Naive thymus-derived CD4-positive, alpha-beta T cell (primary cell): ENCODE results near the gene ZDHHC7. TPM values are rescaled to one million over a fixed set of nuclear protein-coding genes. Genes with fewer than 3 reads are reported as not detected.
A peak's percentile ranks its signal among the peaks of the same experiment; 100 is the strongest.

Experiments used
- ATAC-seq: fragments of 150-1000 bp; cut with Tn5 transposase; 2 replicates; pipeline ENCODE4 v1.10.0; 2021; ENCODE audit warnings: mild to moderate bottlenecking, moderate library complexity
- CTCF ChIA-PET: fragments of 350-600 bp; sonication (Branson Sonifier 250); formaldehyde crosslinking; loops from one replicate; lab custom pipeline; 2021; ENCODE audit warnings: antibody characterized with exemption; lab: Charles Lee
- POLR2A ChIA-PET: fragments of 350-600 bp; sonication (Branson Sonifier 250); formaldehyde crosslinking; loops from one replicate; lab custom pipeline; 2021; ENCODE audit warnings: antibody characterized with exemption, inconsistent platforms; lab: Charles Lee
- DNase-seq, 9 donors: peaks; one replicate each; pipeline versions ENCODE4 v3.0.0 to v3.0.0-alpha.2; 2020 to 2022; ENCODE audit warnings: mixed read lengths in 1 of 9
- H3K27ac ChIP-seq: one replicate; pipeline ENCODE4 v1.7.0; 2013; ENCODE audit warnings: mild to moderate bottlenecking, low read depth, low read length, moderate library complexity
- H3K27me3 ChIP-seq, 2 donors: one replicate each; pipeline ENCODE4 v1.7.0; 2013; ENCODE audit warnings: low read length in 2 of 2, mild to moderate bottlenecking in 2 of 2, moderate library complexity in 2 of 2; ENCODE audit not compliant: control insufficient read depth in 2 of 2, insufficient read depth in 2 of 2
- H3K36me3 ChIP-seq, 3 experiments: 1 replicate in 2 of 3; 2 replicates in 1 of 3; pipeline ENCODE4 v1.7.0; 2013; ENCODE audit warnings: low read length in 3 of 3, mild to moderate bottlenecking in 3 of 3, moderate library complexity in 1 of 3; ENCODE audit not compliant: insufficient read depth in 3 of 3, control insufficient read depth in 2 of 3
- H3K4me1 ChIP-seq, 2 donors: one replicate each; pipeline ENCODE4 v1.7.0; 2013; ENCODE audit warnings: low read length in 2 of 2, mild to moderate bottlenecking in 2 of 2, moderate library complexity in 1 of 2; ENCODE audit not compliant: control insufficient read depth in 2 of 2, insufficient read depth in 2 of 2
- H3K4me3 ChIP-seq: 2 replicates; pipeline ENCODE4 v1.7.0; 2013; ENCODE audit warnings: mild to moderate bottlenecking, low read length
- H3K9me3 ChIP-seq, 3 experiments: 1 replicate in 2 of 3; 2 replicates in 1 of 3; pipeline ENCODE4 v1.7.0; 2013; ENCODE audit warnings: low read length in 3 of 3; ENCODE audit not compliant: control insufficient read depth in 2 of 3
- H3K27ac Mint-ChIP-seq, 9 donors: one replicate each; pipeline ENCODE4 v1.8.0; 2020 to 2022; ENCODE audit warnings: mixed read lengths in 9 of 9, mild to moderate bottlenecking in 8 of 9, moderate library complexity in 5 of 9, inconsistent platforms in 2 of 9
- H3K27me3 Mint-ChIP-seq, 5 donors: one replicate each; pipeline ENCODE4 v1.8.0; 2021 to 2022; ENCODE audit warnings: mixed read lengths in 5 of 5, mild to moderate bottlenecking in 1 of 5
- H3K36me3 Mint-ChIP-seq, 5 donors: one replicate each; pipeline ENCODE4 v1.8.0; 2020 to 2022; ENCODE audit warnings: mixed read lengths in 5 of 5, mild to moderate bottlenecking in 3 of 5, inconsistent platforms in 1 of 5
- H3K4me1 Mint-ChIP-seq, 7 donors: one replicate each; pipeline ENCODE4 v1.8.0; 2020 to 2022; ENCODE audit warnings: mixed read lengths in 7 of 7, mild to moderate bottlenecking in 3 of 7, inconsistent platforms in 1 of 7
- H3K4me3 Mint-ChIP-seq, 10 donors: one replicate each; pipeline ENCODE4 v1.8.0; 2020 to 2022; ENCODE audit warnings: mild to moderate bottlenecking in 10 of 10, mixed read lengths in 10 of 10, moderate library complexity in 6 of 10, inconsistent platforms in 2 of 10
- H3K9me3 Mint-ChIP-seq, 11 donors: one replicate each; pipeline ENCODE4 v1.8.0; 2020 to 2022; ENCODE audit warnings: mixed read lengths in 11 of 11, mild to moderate bottlenecking in 4 of 11, inconsistent platforms in 1 of 11, moderate library complexity in 1 of 11
- intact Hi-C, 2 donors: fragments of 100-400 bp; cut with micrococcal nuclease; formaldehyde crosslinking; loops; one replicate each; pipeline ENCODE4 v1.15.1; 2023
- polyA plus RNA-seq, 2 donors: library from polyadenylated mRNA; unstranded; fragments of 300-500 nt; fragmentation: Illumina TruSeq; gene quantifications; one replicate each; pipeline ENCODE4 v1.2.3, GENCODE V29; 2021
- total RNA-seq, 6 experiments: library from RNA in 5 of 6; stranded (reverse) in 5 of 6; gene quantifications; 1 replicate in 5 of 6; 2 replicates in 1 of 6; pipeline ENCODE4 v1.2.3 and lab custom pipeline; 2021 to 2026

Gene ZDHHC7
- total and polyA plus RNA-seq, 7 experiments from 2014 or later: 31.7 to 62.2 (median 33.4) TPM

DNA sequence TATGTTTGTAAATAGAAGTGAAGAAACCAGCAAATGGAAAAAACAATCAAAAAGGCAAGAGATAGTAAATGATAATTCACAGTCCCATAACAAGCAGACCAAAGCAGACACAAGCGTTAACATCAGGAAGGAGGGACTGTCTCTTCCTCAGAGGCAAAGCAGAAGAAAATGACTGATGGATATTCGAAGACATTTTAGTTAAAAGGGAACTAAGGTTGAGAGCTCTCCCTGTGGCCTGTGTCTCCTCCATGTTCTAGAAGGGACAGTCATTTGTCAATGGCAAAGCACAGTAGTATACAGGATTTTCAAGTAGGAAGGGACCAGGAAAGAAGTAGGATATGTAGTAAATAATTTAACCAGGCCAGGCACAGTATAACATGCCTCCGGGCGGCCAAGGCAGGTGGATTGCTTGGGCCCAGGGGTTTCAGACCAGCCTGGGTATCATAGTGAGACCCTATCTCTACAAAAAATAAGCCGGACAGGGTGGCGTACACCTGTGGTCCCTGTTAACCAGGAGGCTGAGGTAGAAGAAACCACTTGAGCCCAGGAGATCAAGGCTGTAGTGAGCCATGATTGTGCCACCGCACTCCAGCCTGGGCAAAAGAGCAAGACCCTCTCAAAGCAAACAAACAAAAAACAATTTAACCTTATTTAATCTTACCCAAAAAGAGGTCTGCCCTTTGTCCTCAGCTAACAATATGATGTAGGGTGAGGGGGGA lies 3.7 kb downstream of the ZDHHC7 start:
- Histone ChIP-seq H3K27ac (no peak overlapping the region), H3K27me3 (no peaks in the 10 kb centered on the region), H3K9me3 (no peaks in the 10 kb centered on the region), H3K4me3 (no peak overlapping the region), H3K4me1 (peaks cover 20 to 36% of the 10 kb centered on the region in 2 donors), H3K36me3 (no peaks in the 10 kb centered on the region)
- intact Hi-C loops: no loop called here
- DNase-seq (no peak), ATAC-seq (no peak)
- Mint-ChIP-seq H3K27me3 (no peaks in the 10 kb centered on the region), H3K36me3 (peaks cover 0 to 24% (median 3%) of the 10 kb centered on the region in 5 donors), H3K4me1 (peaks cover 54 to 85% (median 72%) of the 10 kb centered on the region in 7 donors), H3K4me3 (peak overlapping the region in 8 of 10 donors; percentile 11 to 58 (median 27)), H3K9me3 (no peaks in the 10 kb centered on the region), H3K27ac (peak overlapping the region in 6 of 9 donors; percentile 10 to 72 (median 36))
- CTCF ChIA-PET: no interaction called here
- POLR2A ChIA-PET: interaction anchor here (0.6 kb wide), 2 partner anchors 50 to 252 kb away, joined by 3 read pairs; no protein-coding TSS in a partner anchor

GRCh38 chr16:85006639-85007038 lies 4.7 kb downstream of the ZDHHC7 start:
- Mint-ChIP-seq H3K27me3 (no peaks in the 10 kb centered on the region), H3K36me3 (peaks cover 0 to 32% (median 3%) of the 10 kb centered on the region in 5 donors), H3K27ac (peak overlapping the region in 1 of 9 donors; percentile 29), H3K4me1 (peaks cover 58 to 91% (median 81%) of the 10 kb centered on the region in 7 donors), H3K4me3 (peak overlapping the region in 2 of 10 donors; percentile 36 to 41), H3K9me3 (no peaks in the 10 kb centered on the region)
- Histone ChIP-seq H3K4me3 (no peak overlapping the region), H3K36me3 (no peaks in the 10 kb centered on the region), H3K9me3 (no peaks in the 10 kb centered on the region), H3K27ac (no peak overlapping the region), H3K4me1 (peaks cover 20 to 36% of the 10 kb centered on the region in 2 donors), H3K27me3 (no peaks in the 10 kb centered on the region)
- ATAC-seq (no peak), DNase-seq (no peak)
- POLR2A ChIA-PET: interaction anchor here (0.6 kb wide), 2 partner anchors 15 to 939 kb away, joined by 3 to 4 read pairs; no protein-coding TSS in a partner anchor
- CTCF ChIA-PET: interaction anchor here (0.9 kb wide), 1 partner anchor 20 kb away, joined by 3 read pairs; no protein-coding TSS in a partner anchor
- intact Hi-C loops: no loop called here

DNA sequence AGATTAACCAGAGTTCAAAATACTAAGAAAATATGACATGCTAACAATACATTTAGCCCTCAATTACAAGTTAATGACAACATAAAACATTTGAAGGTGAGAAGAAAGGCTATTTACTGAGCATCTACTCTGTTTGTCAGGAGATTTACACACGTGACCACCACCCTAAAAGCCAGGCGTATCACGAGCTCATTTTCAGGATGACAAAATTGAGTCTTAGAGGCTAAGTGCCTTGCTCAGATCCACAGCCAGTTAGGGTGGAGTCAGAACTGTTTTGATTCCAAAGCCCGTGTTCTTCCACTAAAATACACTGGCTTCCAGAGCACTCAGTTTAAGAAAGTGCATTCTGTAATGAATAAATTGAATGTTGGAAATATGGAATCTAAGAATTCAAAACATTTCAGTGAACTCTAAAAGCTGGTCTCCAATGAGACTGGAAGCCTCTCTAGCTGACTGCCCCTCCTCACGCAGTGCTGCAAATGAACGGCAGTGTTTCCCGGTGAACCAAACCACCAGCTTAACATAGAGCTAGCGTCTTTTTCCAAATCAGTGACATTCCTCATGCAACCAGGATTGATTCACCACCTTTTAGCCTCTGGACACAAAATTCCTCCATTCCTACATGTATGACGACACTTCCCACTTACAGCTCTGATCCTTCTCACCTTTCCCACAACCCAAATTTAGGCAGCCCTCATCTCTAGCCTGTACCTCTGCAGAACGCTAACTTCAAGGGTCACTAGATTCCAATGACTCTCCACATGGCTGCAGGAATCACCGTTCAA lies 5.9 kb downstream of the ZDHHC7 start:
- DNase-seq: no peak
- H3K36me3 Mint-ChIP-seq: peaks cover 0 to 35% (median under 1%) of the 10 kb centered on the region in 5 donors
- intact Hi-C loops: no loop called here
- peak overlapping the region in 6 of 9 donors; percentile 15 to 70 (median 47) for H3K27ac Mint-ChIP-seq
- POLR2A ChIA-PET: interaction anchor here (0.9 kb wide), 1 partner anchor 9 kb away, joined by 3 read pairs; no protein-coding TSS in a partner anchor
- H3K4me1 Mint-ChIP-seq: peaks cover 56 to 93% (median 83%) of the 10 kb centered on the region in 7 donors
- Histone ChIP-seq H3K4me3 (no peak overlapping the region), H3K27me3 (no peaks in the 10 kb centered on the region), H3K4me1 (peaks cover 19 to 34% of the 10 kb centered on the region in 2 donors), H3K9me3 (no peaks in the 10 kb centered on the region), H3K36me3 (peaks cover 0 to 6% (median 0%) of the 10 kb centered on the region in 3 experiments), H3K27ac (no peak overlapping the region)
- H3K4me3 Mint-ChIP-seq: peak overlapping the region in 8 of 10 donors; percentile 4 to 63 (median 34)
- ATAC-seq: no peak
- no peaks in the 10 kb centered on the region for H3K27me3 Mint-ChIP-seq
- CTCF ChIA-PET: interaction anchor here (0.9 to 1.0 kb wide), 3 partner anchors 21 to 818 kb away, joined by 3 read pairs; no protein-coding TSS in a partner anchor
- H3K9me3 Mint-ChIP-seq: peaks cover 0 to 1% (median 0%) of the 10 kb centered on the region in 11 donors

DNA sequence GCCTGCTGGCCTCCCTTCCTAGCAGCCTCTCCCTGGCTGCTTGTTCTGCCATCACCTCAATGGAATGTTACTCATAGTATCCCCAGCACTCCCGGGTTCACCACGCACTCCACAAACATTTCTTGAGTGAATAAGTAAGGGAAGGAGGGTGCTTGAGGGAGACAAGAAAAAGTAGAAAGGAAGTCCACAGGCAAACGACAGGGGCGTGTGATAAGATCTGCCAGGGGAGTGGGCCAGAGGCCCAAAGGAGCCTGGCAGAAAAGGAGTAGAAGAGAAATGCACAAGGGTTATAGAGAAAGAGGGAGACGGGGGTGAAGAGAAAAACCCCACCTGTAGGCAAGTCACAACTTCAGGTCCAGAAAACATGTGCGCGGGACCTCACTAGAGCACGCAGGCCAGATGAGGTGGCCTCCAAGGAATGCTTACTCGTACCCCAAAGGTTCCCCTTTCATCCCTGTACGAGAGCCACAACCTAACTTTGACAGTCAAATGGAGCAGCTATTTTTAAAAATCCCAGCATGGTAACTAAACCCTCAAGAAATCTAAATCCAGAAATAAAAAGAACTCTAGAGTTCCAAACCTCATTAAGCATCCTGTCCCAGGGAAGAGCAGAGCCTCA lies 6.6 kb downstream of the ZDHHC7 start:
- H3K27me3 Mint-ChIP-seq: no peaks in the 10 kb centered on the region
- intact Hi-C loops: no loop called here
- H3K27me3 ChIP-seq: no peaks in the 10 kb centered on the region
- peak overlapping the region in 7 of 9 donors; percentile 15 to 79 (median 51) for H3K27ac Mint-ChIP-seq
- ATAC-seq (no peak), DNase-seq (no peak)
- POLR2A ChIA-PET: interaction anchor here (0.9 kb wide), 1 partner anchor 9 kb away, joined by 3 read pairs; no protein-coding TSS in a partner anchor
- CTCF ChIA-PET: interaction anchor here (0.6 to 1.0 kb wide), 3 partner anchors 13 to 818 kb away, joined by 3 read pairs; no protein-coding TSS in a partner anchor
- H3K9me3 Mint-ChIP-seq: peaks cover 0 to 1% (median 0%) of the 10 kb centered on the region in 11 donors
- peaks cover 49 to 86% (median 79%) of the 10 kb centered on the region in 7 donors for H3K4me1 Mint-ChIP-seq
- H3K4me1 ChIP-seq: peaks cover 11 to 26% of the 10 kb centered on the region in 2 donors
- H3K4me3 ChIP-seq: no peak overlapping the region
- peaks cover 0 to 36% (median 0%) of the 10 kb centered on the region in 5 donors for H3K36me3 Mint-ChIP-seq
- peaks cover 0 to 8% (median 0%) of the 10 kb centered on the region in 3 experiments for H3K36me3 ChIP-seq
- H3K4me3 Mint-ChIP-seq: peak overlapping the region in 6 of 10 donors; percentile 19 to 63 (median 53)
- no peaks in the 10 kb centered on the region for H3K9me3 ChIP-seq
- no peak overlapping the region for H3K27ac ChIP-seq

- Histone ChIP-seq H3K4me3 (no peak overlapping the region), H3K27me3 (no peaks in the 10 kb centered on the region), H3K9me3 (no peaks in the 10 kb centered on the region), H3K27ac (no peak overlapping the region), H3K4me1 (peaks cover 11 to 20% of the 10 kb centered on the region in 2 donors), H3K36me3 (peaks cover 0 to 8% (median 0%) of the 10 kb centered on the region in 3 experiments)
- H3K9me3 Mint-ChIP-seq: peaks cover 0 to 1% (median 0%) of the 10 kb centered on the region in 11 donors
- ChIA-PET POLR2A (no interaction called here), CTCF (interaction anchor here (0.6 kb wide), 1 partner anchor 12 kb away, joined by 3 read pairs; no protein-coding TSS in a partner anchor)
- no peak for ATAC-seq
- DNase-seq: no peak
- intact Hi-C loops: no loop called here
- H3K4me1 Mint-ChIP-seq: peaks cover 53 to 86% (median 77%) of the 10 kb centered on the region in 7 donors
- peak overlapping the region in 4 of 10 donors; percentile 6 to 63 (median 46) for H3K4me3 Mint-ChIP-seq
- H3K36me3 Mint-ChIP-seq: peaks cover 0 to 38% (median 4%) of the 10 kb centered on the region in 5 donors
- peak overlapping the region in 4 of 9 donors; percentile 37 to 70 (median 41) for H3K27ac Mint-ChIP-seq
- no peaks in the 10 kb centered on the region for H3K27me3 Mint-ChIP-seq
Observed at GRCh38 chr16:85003725-85004586, 7.4 kb downstream of the ZDHHC7 start.
